GM12872 (cell line): ENCODE results near the gene DUOXA1.

Source experiments
- TF ChIP-seq, protein P1 (sequence below): IDR thresholded peaks from 3 replicates; pipeline ENCODE4 v1.5.1; 2011; ENCODE audit warnings: low read depth, mild to moderate bottlenecking, low read length, moderate library complexity; ENCODE audit not compliant: insufficient read depth

Gene DUOXA1

GRCh38 chr15:45149060-45149459, 19.4 kb upstream of the DUOXA1 start:
- TF ChIP-seq, protein P1, sequence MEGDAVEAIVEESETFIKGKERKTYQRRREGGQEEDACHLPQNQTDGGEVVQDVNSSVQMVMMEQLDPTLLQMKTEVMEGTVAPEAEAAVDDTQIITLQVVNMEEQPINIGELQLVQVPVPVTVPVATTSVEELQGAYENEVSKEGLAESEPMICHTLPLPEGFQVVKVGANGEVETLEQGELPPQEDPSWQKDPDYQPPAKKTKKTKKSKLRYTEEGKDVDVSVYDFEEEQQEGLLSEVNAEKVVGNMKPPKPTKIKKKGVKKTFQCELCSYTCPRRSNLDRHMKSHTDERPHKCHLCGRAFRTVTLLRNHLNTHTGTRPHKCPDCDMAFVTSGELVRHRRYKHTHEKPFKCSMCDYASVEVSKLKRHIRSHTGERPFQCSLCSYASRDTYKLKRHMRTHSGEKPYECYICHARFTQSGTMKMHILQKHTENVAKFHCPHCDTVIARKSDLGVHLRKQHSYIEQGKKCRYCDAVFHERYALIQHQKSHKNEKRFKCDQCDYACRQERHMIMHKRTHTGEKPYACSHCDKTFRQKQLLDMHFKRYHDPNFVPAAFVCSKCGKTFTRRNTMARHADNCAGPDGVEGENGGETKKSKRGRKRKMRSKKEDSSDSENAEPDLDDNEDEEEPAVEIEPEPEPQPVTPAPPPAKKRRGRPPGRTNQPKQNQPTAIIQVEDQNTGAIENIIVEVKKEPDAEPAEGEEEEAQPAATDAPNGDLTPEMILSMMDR, result no peak

DNA sequence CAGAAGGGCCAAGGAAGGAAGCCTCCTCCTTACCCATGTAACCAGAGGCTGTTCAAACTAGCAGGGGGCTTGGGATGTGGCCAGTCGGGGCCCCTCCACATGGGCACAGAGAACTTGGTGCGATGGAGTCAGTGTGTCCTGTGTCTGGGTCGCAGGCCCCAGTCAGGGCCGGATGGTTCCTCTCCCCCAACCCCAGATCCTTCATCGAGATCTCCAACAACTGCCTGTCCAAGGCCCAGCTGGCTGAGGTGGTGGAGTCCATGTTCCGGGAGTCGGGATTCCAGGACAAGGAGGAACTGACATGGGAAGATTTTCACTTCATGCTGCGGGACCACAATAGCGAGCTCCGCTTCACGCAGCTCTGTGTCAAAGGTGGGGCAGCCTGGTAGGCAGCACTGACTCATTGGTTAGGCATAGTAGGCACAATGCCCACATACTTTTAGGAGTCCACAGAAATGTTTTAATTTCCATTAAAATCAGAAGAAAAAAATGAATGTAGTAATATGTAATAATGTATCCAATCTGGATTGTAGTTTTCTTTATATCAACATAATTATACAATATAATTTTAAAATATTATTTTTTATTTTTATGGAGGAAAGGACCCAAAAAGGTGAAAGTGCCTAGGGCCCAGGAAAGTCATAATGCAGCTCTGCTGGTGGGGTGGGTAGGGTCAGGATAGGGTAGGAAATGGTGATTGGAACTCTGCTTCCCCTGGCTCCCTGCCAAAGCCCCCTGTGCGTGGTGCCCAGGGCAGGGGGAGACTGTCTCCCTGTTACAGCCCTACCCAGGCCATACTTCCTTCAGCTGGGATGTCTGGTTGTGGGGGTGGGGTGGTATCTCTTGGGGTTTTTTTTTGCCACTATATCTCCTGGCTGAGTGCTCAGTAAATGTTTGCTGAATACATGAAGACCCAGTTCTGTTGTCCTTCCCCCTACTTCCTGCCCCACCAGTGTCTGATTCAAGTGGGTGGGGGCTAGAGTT, 18.7 kb upstream of the DUOXA1 start:
- TF ChIP-seq, protein P1, result no peak

- TF ChIP-seq, protein P1, result no peak
These were observed 17.9 kb upstream of the DUOXA1 start for GRCh38 chr15:45147606-45148005.

DNA sequence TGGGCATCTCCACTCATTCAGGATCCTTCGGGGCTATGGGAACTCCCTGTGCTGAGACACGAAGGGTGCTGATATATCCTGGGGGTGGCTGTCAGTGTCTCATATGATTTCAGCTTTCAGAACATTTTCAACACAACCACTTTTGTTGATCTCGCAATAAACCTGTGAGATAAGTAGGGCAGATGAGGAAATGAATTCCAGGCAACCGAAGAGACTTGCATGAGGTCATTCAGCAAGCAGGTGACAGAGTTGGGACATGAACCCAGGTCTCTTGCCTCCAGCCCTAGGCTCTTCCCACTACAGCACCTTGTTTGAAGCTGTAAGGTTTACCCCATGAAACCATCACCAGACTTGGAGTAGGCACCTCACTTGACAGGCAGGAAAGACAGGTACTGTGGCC, 16.7 kb upstream of the DUOXA1 start:
- TF ChIP-seq, protein P1, result no peak

- TF ChIP-seq, protein P1, result no peak
These were observed 15.1 kb upstream of the DUOXA1 start for GRCh38 chr15:45144775-45145174.

DNA sequence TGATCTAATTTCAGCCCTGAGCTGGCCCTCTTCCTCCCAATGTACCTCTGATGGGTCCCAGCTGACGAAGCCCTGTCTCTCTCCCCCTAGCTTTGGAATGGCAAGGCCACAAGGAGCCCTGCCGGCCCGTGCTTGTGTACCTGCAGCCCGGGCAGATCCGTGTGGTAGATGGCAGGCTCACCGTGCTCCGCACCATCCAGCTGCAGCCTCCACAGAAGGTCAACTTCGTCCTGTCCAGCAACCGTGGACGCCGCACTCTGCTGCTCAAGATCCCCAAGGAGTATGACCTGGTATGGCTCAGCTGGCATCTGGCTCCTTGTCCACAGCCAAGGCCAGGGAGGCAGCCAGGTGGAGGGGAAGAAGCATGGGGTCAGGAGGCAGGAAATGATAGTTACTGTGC, 14.3 kb upstream of the DUOXA1 start:
- TF ChIP-seq, protein P1, result no peak

DNA sequence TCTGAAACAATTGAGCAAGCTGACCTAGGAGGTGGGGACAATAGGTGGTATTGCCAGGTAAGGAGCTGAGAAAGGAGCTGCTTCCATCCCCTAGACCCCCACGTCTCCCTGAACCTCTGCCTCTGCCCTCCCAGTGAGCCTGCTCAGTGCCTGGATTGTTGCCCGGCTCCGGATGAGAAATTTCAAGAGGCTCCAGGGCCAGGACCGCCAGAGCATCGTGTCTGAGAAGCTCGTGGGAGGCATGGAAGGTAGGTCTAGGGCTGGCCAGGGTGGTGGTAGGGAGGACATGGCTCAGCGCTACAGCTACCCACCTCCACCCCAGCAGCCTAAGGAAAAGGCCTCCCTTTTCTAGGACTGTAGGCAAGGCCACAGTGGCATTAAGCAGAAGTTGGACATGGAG, 13.4 kb upstream of the DUOXA1 start:
- TF ChIP-seq, protein P1, result no peak
